ENCODE measurements around the gene KIF11.

Gene KIF11

GRCh38 chr10:92598321-92598720 lies 5.4 kb downstream of the KIF11 start:
- ChIA-PET POLR2A (no interaction called here), CTCF (interaction anchor here (1.3 kb wide), 1 partner anchor 81 kb away, joined by 3 read pairs; no protein-coding TSS in a partner anchor)
- TF ChIP-seq CTCF (IDR thresholded peaks at IDR 0.05; ENCODE audit: insufficient read depth, low read length, missing control alignments) = no peak
- H3K4me3 ChIP-seq (ENCODE audit: low read depth, low read length) = no peak overlapping the region
- no peak for DNase-seq (ENCODE audit: low read depth, low spot score)

- TF ChIP-seq CTCF (IDR thresholded peaks at IDR 0.05; ENCODE audit: insufficient read depth, low read length, missing control alignments) = no peak
- H3K4me3 ChIP-seq (ENCODE audit: low read depth, low read length) = no peak overlapping the region
- no peak for DNase-seq (ENCODE audit: low read depth, low spot score)
- ChIA-PET CTCF (no interaction called here), POLR2A (no interaction called here)
Observed at GRCh38 chr10:92604841-92605240, 11.9 kb downstream of the KIF11 start.

DNA sequence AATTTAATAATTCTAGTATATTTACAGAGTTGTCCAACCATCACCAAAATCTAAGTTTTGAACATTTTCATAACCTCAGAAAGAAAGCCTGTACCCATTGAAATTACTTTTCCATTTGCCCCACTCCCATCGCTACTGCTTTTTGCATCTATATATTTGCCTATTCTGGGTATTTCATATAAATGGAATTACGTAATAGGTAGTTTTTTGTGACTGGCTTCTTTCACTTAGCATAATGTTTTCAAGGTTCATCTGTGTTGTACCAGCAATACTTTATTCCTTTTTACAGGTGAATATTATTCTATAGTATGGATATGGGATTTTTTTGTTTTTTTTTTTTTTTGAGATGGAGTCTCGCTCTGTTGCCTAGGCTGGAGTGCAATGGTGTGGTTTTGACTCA lies 22.6 kb downstream of the KIF11 start:
- TF ChIP-seq CTCF (IDR thresholded peaks at IDR 0.05; ENCODE audit: insufficient read depth, low read length, missing control alignments) = no peak
- POLR2A ChIA-PET = no interaction called here
- CTCF ChIA-PET = no interaction called here
- H3K4me3 ChIP-seq (ENCODE audit: low read depth, low read length) = no peak overlapping the region
- no peak for DNase-seq (ENCODE audit: low read depth, low spot score)

- ChIA-PET CTCF (no interaction called here), POLR2A (no interaction called here)
- no peak for DNase-seq (ENCODE audit: low read depth, low spot score)
- no peak overlapping the region for H3K4me3 ChIP-seq (ENCODE audit: low read depth, low read length)
- TF ChIP-seq CTCF (IDR thresholded peaks at IDR 0.05; ENCODE audit: insufficient read depth, low read length, missing control alignments) = no peak
Observed at GRCh38 chr10:92619368-92619767, 26.4 kb downstream of the KIF11 start.

DNA sequence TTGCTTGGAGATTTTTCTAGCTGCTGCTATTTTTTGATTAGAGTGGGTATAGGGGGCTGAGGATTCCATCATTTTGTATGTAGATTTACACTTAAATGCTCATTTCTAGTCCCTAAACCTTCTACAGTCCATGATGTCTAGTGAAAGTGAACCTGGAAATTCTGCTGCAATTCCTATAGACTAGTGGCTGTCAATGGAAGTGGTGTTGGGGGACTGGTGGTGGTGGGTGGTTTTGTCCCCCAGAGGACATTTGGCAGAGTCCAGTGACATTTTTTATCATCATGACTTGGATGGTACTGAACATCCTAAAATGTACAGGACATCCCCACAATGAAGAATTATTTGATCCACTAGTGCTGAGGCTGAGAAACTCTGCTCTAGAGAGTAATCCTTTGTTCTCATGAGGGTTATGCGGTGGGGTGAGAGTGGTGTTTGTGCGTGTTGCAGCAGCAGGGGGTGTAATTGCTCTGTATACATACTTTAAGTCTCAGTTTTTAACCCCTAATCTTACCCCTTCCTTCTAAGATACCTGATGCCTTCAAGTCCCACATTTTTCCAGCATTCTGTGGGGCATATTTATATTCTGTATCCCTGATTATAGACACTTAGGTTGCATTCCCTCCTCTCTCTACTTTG lies 35.0 kb downstream of the KIF11 start:
- no peak for DNase-seq (ENCODE audit: low read depth, low spot score)
- CTCF ChIA-PET = interaction anchor here (0.9 to 2.2 kb wide), 5 partner anchors 10 to 108 kb away, joined by 3 to 6 read pairs (median 3); no protein-coding TSS in a partner anchor
- no peak overlapping the region for H3K4me3 ChIP-seq (ENCODE audit: low read depth, low read length)
- POLR2A ChIA-PET = no interaction called here
- no peak for TF ChIP-seq CTCF (IDR thresholded peaks at IDR 0.05; ENCODE audit: insufficient read depth, low read length, missing control alignments)

DNA sequence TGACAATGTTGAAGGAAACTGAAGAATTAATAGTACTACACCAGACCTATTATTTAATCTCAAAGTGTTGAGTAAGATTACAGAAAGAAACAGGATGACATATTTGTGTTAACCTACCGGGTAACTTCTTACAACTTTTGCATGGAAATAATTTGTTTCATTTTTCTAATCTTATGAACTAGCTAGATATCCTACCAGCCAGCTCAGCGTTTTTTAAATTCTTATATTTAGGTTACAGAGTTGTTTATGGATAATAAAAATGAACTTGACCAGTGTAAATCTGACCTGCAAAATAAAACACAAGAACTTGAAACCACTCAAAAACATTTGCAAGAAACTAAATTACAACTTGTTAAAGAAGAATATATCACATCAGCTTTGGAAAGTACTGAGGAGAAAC lies 37.0 kb downstream of the KIF11 start:
- no peak overlapping the region for H3K4me3 ChIP-seq (ENCODE audit: low read depth, low read length)
- ChIA-PET CTCF (no interaction called here), POLR2A (no interaction called here)
- no peak for DNase-seq (ENCODE audit: low read depth, low spot score)
- no peak for TF ChIP-seq CTCF (IDR thresholded peaks at IDR 0.05; ENCODE audit: insufficient read depth, low read length, missing control alignments)

All from AG04449 (cell line).